OCI-LY7 (cell line): ENCODE measurements around the gene TESPA1. TPM values are rescaled to one million over a fixed set of nuclear protein-coding genes. Genes with fewer than 3 reads are reported as not detected.

Experiments used
- BruUV-seq: library from RNA; stranded (reverse); fragments of 400-500 nt; replicated peaks from 2 replicates; lab custom pipeline; 2021; lab: Mats Ljungman, UMichigan
- CTCF ChIA-PET: fragments of 300-600 bp; sonication (Branson Sonifier 250); formaldehyde crosslinking; loops from one replicate; lab custom pipeline; 2022; ENCODE audit warnings: antibody characterized with exemption; ENCODE audit not compliant: unreplicated experiment; lab: Charles Lee
- POLR2A ChIA-PET: fragments of 300-600 bp; sonication (Branson Sonifier 250); formaldehyde crosslinking; loops from one replicate; lab custom pipeline; 2022; ENCODE audit warnings: antibody characterized with exemption; lab: Charles Lee
- DNase-seq: peaks from one replicate; pipeline ENCODE4 v3.0.0-alpha.2; 2015; ENCODE audit warnings: low spot score
- H2AFZ ChIP-seq: fragments of 200-600 bp; sonication (generic), shearing (Covaris generic); 2 replicates; pipeline ENCODE4 v1.6.1; 2014; ENCODE audit warnings: mild to moderate bottlenecking, antibody characterized with exemption, low read length, moderate library complexity
- H3K27ac ChIP-seq: fragments of 200-600 bp; sonication (generic); 2 replicates; pipeline ENCODE4 v1.5.1; 2014; ENCODE audit warnings: mixed run types, low read depth, mild to moderate bottlenecking, moderate library complexity, low read length, inconsistent platforms; ENCODE audit not compliant: poor library complexity, severe bottlenecking
- H3K36me3 ChIP-seq: fragments of 200-600 bp; sonication (generic); 2 replicates; pipeline ENCODE4 v1.6.1; 2014; ENCODE audit warnings: mild to moderate bottlenecking, antibody characterized with exemption, low read length, moderate library complexity, mixed read lengths; ENCODE audit not compliant: insufficient read depth
- H3K4me1 ChIP-seq: fragments of 200-600 bp; sonication (generic); 2 replicates; pipeline ENCODE4 v1.5.1; 2014; ENCODE audit warnings: mild to moderate bottlenecking, low read length; ENCODE audit not compliant: insufficient read depth, poor library complexity, severe bottlenecking
- H3K4me2 ChIP-seq: fragments of 200-600 bp; sonication (generic); 2 replicates; pipeline ENCODE4 v1.6.1; 2014; ENCODE audit warnings: mild to moderate bottlenecking, low read length
- H3K4me3 ChIP-seq: fragments of 200-600 bp; sonication (generic); 2 replicates; pipeline ENCODE4 v1.5.1; 2014; ENCODE audit warnings: mild to moderate bottlenecking, low read depth, low read length; ENCODE audit not compliant: poor library complexity, severe bottlenecking
- H3K79me2 ChIP-seq: fragments of 200-600 bp; sonication (generic); 2 replicates; pipeline ENCODE4 v1.6.1; 2016; ENCODE audit warnings: low read depth, mild to moderate bottlenecking, low read length, moderate library complexity, mixed read lengths; ENCODE audit not compliant: insufficient read depth
- H3K9me2 ChIP-seq: fragments of 200-600 bp; sonication (generic); 2 replicates; pipeline ENCODE4 v1.6.1; 2016; ENCODE audit warnings: mild to moderate bottlenecking, low read length, mixed read lengths; ENCODE audit not compliant: insufficient read depth
- H3K9me3 ChIP-seq: fragments of 200-600 bp; sonication (generic); 2 replicates; pipeline ENCODE4 v1.6.1; 2014; ENCODE audit warnings: mild to moderate bottlenecking, mixed run types, low read length, mixed read lengths
- H4K20me1 ChIP-seq: fragments of 200-600 bp; sonication (generic); 2 replicates; pipeline ENCODE4 v1.6.1; 2014; ENCODE audit warnings: mild to moderate bottlenecking, antibody characterized with exemption, low read length, moderate library complexity, mixed read lengths; ENCODE audit not compliant: insufficient read depth
- EZH2phosphoT487 ChIP-seq: fragments of 200-600 bp; sonication (generic); IDR thresholded peaks from 2 replicates; pipeline ENCODE4 v1.6.1; 2018; ENCODE audit warnings: low read depth, borderline replicate concordance, mild to moderate bottlenecking, mixed run types, antibody characterized with exemption, low read length, moderate library complexity, mixed read lengths
- intact Hi-C: fragments of 100-400 bp; cut with micrococcal nuclease; formaldehyde crosslinking; loops from one replicate; pipeline ENCODE4 v1.10.0; 2022; ENCODE audit not compliant: unreplicated experiment
- total RNA-seq, 2 experiments: library from RNA; depleted of rRNA in 1 of 2; stranded (reverse); fragments of >200 nt in 1 of 2; shearing (Covaris generic) in 1 of 2; gene quantifications; 2 replicates each; pipeline ENCODE4 v1.2.3, GENCODE V29; 2014 to 2022
- TF ChIP-seq, protein P1 (sequence below): fragments of 200-600 bp; sonication (generic); conservative IDR thresholded peaks from 2 replicates; pipeline ENCODE4 v1.5.1; 2014; ENCODE audit warnings: mild to moderate bottlenecking, antibody characterized with exemption, low read length, moderate library complexity, mixed read lengths

Gene TESPA1
- total RNA-seq, 2 experiments from 2014 or later: 9.5 to 24.1 TPM

DNA sequence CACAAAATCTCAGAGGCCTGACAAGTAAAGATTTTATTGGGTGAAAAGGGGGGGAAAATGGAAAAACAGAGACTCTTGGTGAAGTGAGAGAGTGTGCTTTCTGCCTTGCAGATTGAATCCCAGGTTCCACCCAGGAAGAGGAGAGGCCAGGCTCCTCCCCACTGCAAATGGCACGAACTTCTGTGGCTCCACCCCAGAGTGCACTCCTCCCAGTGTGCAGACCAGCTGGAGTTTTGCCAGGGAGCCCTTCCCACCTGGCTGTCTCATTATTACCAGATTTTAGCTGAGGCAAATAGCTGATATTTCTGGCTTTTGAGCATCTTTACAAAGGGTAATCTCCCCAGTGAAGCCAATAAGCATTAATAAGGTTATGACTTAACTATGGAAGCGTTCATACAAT is 51.9 kb downstream of the TESPA1 start:
- Histone ChIP-seq H3K79me2 (no peaks in the 10 kb centered on the region), H3K9me3 (0 out of 2 replicates have a peak, but pooled peaks cover 3% of the 10 kb centered on the region), H3K27ac (no peak overlapping the region), H3K9me2 (no peaks in the 10 kb centered on the region), H3K4me1 (peaks cover 13% of the 10 kb centered on the region), H3K4me3 (no peak overlapping the region), H4K20me1 (no peaks in the 10 kb centered on the region), H3K4me2 (no peak overlapping the region), H3K36me3 (no peaks in the 10 kb centered on the region), H2AFZ (no peak overlapping the region)
- no peak for DNase-seq
- POLR2A ChIA-PET: no interaction called here
- intact Hi-C loops: no loop called here
- no TSS peak for BruUV-seq
- TF ChIP-seq, protein P1, sequence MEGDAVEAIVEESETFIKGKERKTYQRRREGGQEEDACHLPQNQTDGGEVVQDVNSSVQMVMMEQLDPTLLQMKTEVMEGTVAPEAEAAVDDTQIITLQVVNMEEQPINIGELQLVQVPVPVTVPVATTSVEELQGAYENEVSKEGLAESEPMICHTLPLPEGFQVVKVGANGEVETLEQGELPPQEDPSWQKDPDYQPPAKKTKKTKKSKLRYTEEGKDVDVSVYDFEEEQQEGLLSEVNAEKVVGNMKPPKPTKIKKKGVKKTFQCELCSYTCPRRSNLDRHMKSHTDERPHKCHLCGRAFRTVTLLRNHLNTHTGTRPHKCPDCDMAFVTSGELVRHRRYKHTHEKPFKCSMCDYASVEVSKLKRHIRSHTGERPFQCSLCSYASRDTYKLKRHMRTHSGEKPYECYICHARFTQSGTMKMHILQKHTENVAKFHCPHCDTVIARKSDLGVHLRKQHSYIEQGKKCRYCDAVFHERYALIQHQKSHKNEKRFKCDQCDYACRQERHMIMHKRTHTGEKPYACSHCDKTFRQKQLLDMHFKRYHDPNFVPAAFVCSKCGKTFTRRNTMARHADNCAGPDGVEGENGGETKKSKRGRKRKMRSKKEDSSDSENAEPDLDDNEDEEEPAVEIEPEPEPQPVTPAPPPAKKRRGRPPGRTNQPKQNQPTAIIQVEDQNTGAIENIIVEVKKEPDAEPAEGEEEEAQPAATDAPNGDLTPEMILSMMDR: no peak
- no peak for TF ChIP-seq EZH2phosphoT487
- CTCF ChIA-PET: no interaction called here

DNA sequence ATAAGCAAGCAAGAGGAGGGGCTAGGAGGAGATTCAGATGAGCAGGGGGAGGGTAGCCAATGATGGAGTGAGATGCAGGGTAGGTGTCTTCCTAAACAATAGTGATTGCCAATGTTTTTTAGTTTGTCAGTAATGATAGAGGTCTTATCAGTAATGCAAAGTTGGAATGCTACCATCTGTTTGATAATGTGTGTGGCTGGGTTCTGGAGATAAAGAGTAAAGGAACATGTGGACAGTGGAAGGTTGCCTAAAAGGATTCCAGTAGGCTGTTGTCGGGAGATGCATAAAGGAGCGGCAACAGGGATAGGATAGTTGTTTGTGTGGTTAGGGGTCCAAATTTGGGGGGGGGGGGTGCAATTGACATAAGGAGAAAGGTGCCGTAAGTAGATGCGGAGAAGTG is 52.5 kb downstream of the TESPA1 start:
- DNase-seq: no peak
- CTCF ChIA-PET: no interaction called here
- H2AFZ ChIP-seq: no peak overlapping the region

DNA sequence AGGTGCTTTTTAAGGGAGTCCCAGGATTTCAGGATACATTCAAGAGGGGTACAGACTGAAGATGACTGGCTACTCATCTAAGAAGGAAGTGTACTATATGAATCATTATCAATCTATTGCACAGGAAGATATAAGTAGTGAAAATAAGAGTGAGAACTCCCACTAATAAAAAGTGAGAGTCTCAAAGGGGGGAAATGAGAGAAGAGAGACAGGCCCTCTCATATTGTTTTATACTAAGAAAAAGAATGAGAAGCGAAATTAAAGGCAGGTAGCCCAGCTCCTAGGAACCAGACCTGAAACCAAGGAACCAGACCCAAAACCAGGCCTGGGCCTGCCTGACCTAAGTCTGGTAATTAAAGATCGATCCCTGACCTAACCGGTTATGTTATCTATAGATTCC is 54.6 kb downstream of the TESPA1 start:
- no peak for DNase-seq
- H3K9me2 ChIP-seq: no peaks in the 10 kb centered on the region
- CTCF ChIA-PET: no interaction called here
- no peak overlapping the region for H3K27ac ChIP-seq
- no TSS peak for BruUV-seq
- no peak overlapping the region for H3K4me2 ChIP-seq
- POLR2A ChIA-PET: no interaction called here
- intact Hi-C loops: no loop called here
- 0 out of 2 replicates have a peak, but pooled peaks cover 3% of the 10 kb centered on the region for H3K9me3 ChIP-seq
- H4K20me1 ChIP-seq: no peaks in the 10 kb centered on the region
- no peak overlapping the region for H3K4me3 ChIP-seq
- H2AFZ ChIP-seq: no peak overlapping the region
- H3K4me1 ChIP-seq: peaks cover 1% of the 10 kb centered on the region
- no peaks in the 10 kb centered on the region for H3K36me3 ChIP-seq
- H3K79me2 ChIP-seq: no peaks in the 10 kb centered on the region
- no peak for TF ChIP-seq EZH2phosphoT487
- TF ChIP-seq, protein P1: no peak

More for the DNA sequence above, 52.5 kb downstream of the TESPA1 start:
- no TSS peak for BruUV-seq
- no peak for TF ChIP-seq EZH2phosphoT487
- TF ChIP-seq, protein P1: no peak
- Histone ChIP-seq H3K4me3 (no peak overlapping the region), H3K27ac (no peak overlapping the region), H3K79me2 (no peaks in the 10 kb centered on the region), H3K4me2 (no peak overlapping the region), H3K4me1 (peaks cover 13% of the 10 kb centered on the region), H3K9me2 (no peaks in the 10 kb centered on the region), H4K20me1 (no peaks in the 10 kb centered on the region), H3K36me3 (no peaks in the 10 kb centered on the region), H3K9me3 (0 out of 2 replicates have a peak, but pooled peaks cover 3% of the 10 kb centered on the region)
- intact Hi-C loops: no loop called here
- POLR2A ChIA-PET: no interaction called here
